H1 (cell line): ENCODE measurements around the gene SMC3. TPM values are rescaled to one million over a fixed set of nuclear protein-coding genes. Genes with fewer than 3 reads are reported as not detected.

ENCODE experiments used
- CTCF ChIA-PET: fragments of 300-600 bp; sonication (Branson Sonifier 250); formaldehyde crosslinking; loops from one replicate; lab custom pipeline; 2021; ENCODE audit not compliant: partially characterized antibody; lab: Charles Lee
- POLR2A ChIA-PET: fragments of 300-600 bp; sonication (Branson Sonifier 250); formaldehyde crosslinking; loops from one replicate; lab custom pipeline; 2021; ENCODE audit warnings: inconsistent platforms; ENCODE audit not compliant: partially characterized antibody; lab: Charles Lee
- DNase-seq, 2 experiments: peaks; one replicate each; pipeline versions ENCODE4 v3.0.0 to v3.0.0-alpha.2; 2010 to 2022; ENCODE audit warnings: low spot score in 2 of 2, low read depth in 1 of 2, mixed read lengths in 1 of 2
- FAIRE-seq: peaks from 2 replicates; lab custom pipeline; 2011; peaks lifted over from hg19 to GRCh38; lab: Jason Lieb, UNC
- H2AFZ ChIP-seq: 2 replicates; pipeline ENCODE4 v1.8.1; 2012; ENCODE audit warnings: low read length, inconsistent platforms
- H2AK5ac ChIP-seq: 2 replicates; pipeline ENCODE4 v1.6.1; 2013; ENCODE audit warnings: low read depth, low read length
- H2BK120ac ChIP-seq: replicated peaks from 2 replicates; pipeline ENCODE3; 2013; ENCODE audit warnings: low read depth, low read length, inconsistent platforms
- H2BK12ac ChIP-seq: 2 replicates; pipeline ENCODE4 v1.6.1; 2013; ENCODE audit warnings: low read depth, low read length
- H2BK15ac ChIP-seq: 2 replicates; pipeline ENCODE4 v1.6.1; 2013; ENCODE audit warnings: low read length
- H2BK20ac ChIP-seq: 2 replicates; pipeline ENCODE4 v1.6.1; 2013; ENCODE audit warnings: low read length
- H2BK5ac ChIP-seq: 2 replicates; pipeline ENCODE4 v1.6.1; 2013; ENCODE audit warnings: low read depth, low read length
- H3K14ac ChIP-seq: 2 replicates; pipeline ENCODE4 v1.6.1; 2013; ENCODE audit warnings: inconsistent platforms; ENCODE audit not compliant: insufficient read length
- H3K18ac ChIP-seq: 2 replicates; pipeline ENCODE4 v1.6.1; 2013; ENCODE audit warnings: low read length; ENCODE audit errors: extremely low read depth
- H3K23ac ChIP-seq: 2 replicates; pipeline ENCODE4 v1.6.1; 2013; ENCODE audit warnings: inconsistent platforms; ENCODE audit not compliant: insufficient read length
- H3K23me2 ChIP-seq: 2 replicates; pipeline ENCODE4 v1.6.1; 2013; ENCODE audit warnings: low read depth, low read length
- H3K27ac ChIP-seq: 2 replicates; pipeline ENCODE4 v1.6.1; 2011; ENCODE audit warnings: low read depth, low read length, inconsistent platforms
- H3K27me3 ChIP-seq, 4 experiments: replicated peaks in 1 of 4; 1 replicate in 1 of 4; 2 replicates in 3 of 4; pipeline versions ENCODE4 v1.6.1 to v1.8.1; 2011 to 2013; ENCODE audit warnings: low read length in 3 of 4, mild to moderate bottlenecking in 3 of 4, inconsistent platforms in 2 of 4, mixed read lengths in 2 of 4, moderate library complexity in 1 of 4; ENCODE audit not compliant: control insufficient read depth in 3 of 4, insufficient read depth in 3 of 4; ENCODE audit errors: extremely low read depth in 1 of 4
- H3K36me3 ChIP-seq, 4 experiments: 2 replicates each; pipeline versions ENCODE4 v1.6.1 to v1.8.1; 2011 to 2013; ENCODE audit warnings: mild to moderate bottlenecking in 4 of 4, low read length in 3 of 4, moderate library complexity in 2 of 4, control low read depth in 1 of 4, inconsistent platforms in 1 of 4; ENCODE audit not compliant: insufficient read depth in 4 of 4, control insufficient read depth in 2 of 4
- H3K4ac ChIP-seq: replicated peaks from 2 replicates; pipeline ENCODE3; 2013; ENCODE audit warnings: low read length, low read depth, mixed read lengths, inconsistent platforms; ENCODE audit not compliant: insufficient read length
- H3K4me1 ChIP-seq, 4 experiments: replicated peaks in 1 of 4; 1 replicate in 1 of 4; 2 replicates in 3 of 4; pipeline versions ENCODE4 v1.6.1 to v1.8.1; 2011 to 2013; ENCODE audit warnings: low read length in 3 of 4, inconsistent platforms in 2 of 4, mixed read lengths in 1 of 4; ENCODE audit not compliant: insufficient read depth in 4 of 4, control insufficient read depth in 3 of 4
- H3K4me2 ChIP-seq, 2 experiments: 2 replicates each; pipeline versions ENCODE4 v1.6.1 to v1.8.1; 2011 to 2013; ENCODE audit warnings: low read depth in 2 of 2, low read length in 2 of 2, control low read depth in 1 of 2, inconsistent platforms in 1 of 2, mild to moderate bottlenecking in 1 of 2; ENCODE audit not compliant: insufficient read depth in 1 of 2
- H3K4me3 ChIP-seq, 4 experiments: fragments of 200-600, 300-600 bp in 1 of 4; sonication (generic), shearing (Covaris generic), sonication (Bioruptor Twin) in 1 of 4; 2 replicates each; pipeline versions ENCODE4 v1.5.1 to v1.8.1; 2011 to 2016; ENCODE audit warnings: low read length in 4 of 4, low read depth in 3 of 4, control low read depth in 2 of 4, inconsistent platforms in 2 of 4, mild to moderate bottlenecking in 2 of 4, mixed read lengths in 1 of 4, moderate library complexity in 1 of 4; ENCODE audit not compliant: insufficient read depth in 2 of 4; ENCODE audit errors: extremely low read depth in 1 of 4
- H3K56ac ChIP-seq: replicated peaks from 2 replicates; pipeline ENCODE3; 2013; ENCODE audit warnings: low read depth, mild to moderate bottlenecking, mixed read lengths, low read length, inconsistent platforms; ENCODE audit not compliant: insufficient read length
- H3K79me1 ChIP-seq: 2 replicates; pipeline ENCODE4 v1.6.1; 2013; ENCODE audit warnings: low read depth, low read length, control low read depth
- H3K79me2 ChIP-seq, 2 experiments: 2 replicates each; pipeline versions ENCODE4 v1.6.1 to v1.8.1; 2012 to 2013; ENCODE audit warnings: low read length in 2 of 2, mild to moderate bottlenecking in 2 of 2, inconsistent platforms in 1 of 2; ENCODE audit not compliant: insufficient read depth in 2 of 2, control insufficient read depth in 1 of 2
- H3K9ac ChIP-seq, 4 experiments: replicated peaks in 1 of 4; 1 replicate in 1 of 4; 2 replicates in 3 of 4; pipeline versions ENCODE4 v1.6.1 to v1.8.1; 2011 to 2013; ENCODE audit warnings: low read depth in 3 of 4, low read length in 3 of 4, control low read depth in 2 of 4, mild to moderate bottlenecking in 2 of 4, moderate library complexity in 2 of 4, inconsistent platforms in 1 of 4; ENCODE audit errors: extremely low read depth in 1 of 4
- H3K9me3 ChIP-seq, 2 experiments: 2 replicates each; pipeline versions ENCODE4 v1.6.1 to v1.8.1; 2012 to 2013; ENCODE audit warnings: mild to moderate bottlenecking in 2 of 2, moderate library complexity in 2 of 2, control low read depth in 1 of 2, inconsistent platforms in 1 of 2, low read depth in 1 of 2, low read length in 1 of 2, mixed read lengths in 1 of 2; ENCODE audit not compliant: insufficient read depth in 2 of 2
- H4K20me1 ChIP-seq, 2 experiments: replicated peaks in 1 of 2; 2 replicates each; pipeline versions ENCODE3 to v1.8.1; 2011 to 2013; ENCODE audit warnings: inconsistent platforms in 2 of 2, low read length in 2 of 2, mild to moderate bottlenecking in 1 of 2; ENCODE audit not compliant: insufficient read depth in 2 of 2, control insufficient read depth in 1 of 2
- H4K5ac ChIP-seq: 2 replicates; pipeline ENCODE4 v1.6.1; 2013; ENCODE audit warnings: low read length, low read depth, mixed read lengths, inconsistent platforms; ENCODE audit not compliant: insufficient read length
- H4K8ac ChIP-seq: 2 replicates; pipeline ENCODE4 v1.8.0; 2013; ENCODE audit warnings: mild to moderate bottlenecking, moderate library complexity, low read length, inconsistent platforms; ENCODE audit not compliant: insufficient read depth; ENCODE audit errors: extremely low read depth
- H4K91ac ChIP-seq: replicated peaks from 2 replicates; pipeline ENCODE3; 2013; ENCODE audit warnings: low read length, mixed read lengths, inconsistent platforms; ENCODE audit not compliant: insufficient read length
- CHD2 ChIP-seq: IDR thresholded peaks from 2 replicates; pipeline ENCODE4 v1.6.1; 2012; ENCODE audit warnings: low read length, improper control_type of control experiment
- RAD21 ChIP-seq, 2 experiments: IDR thresholded peaks in 1 of 2; conservative IDR thresholded peaks in 1 of 2; 2 replicates each; pipeline ENCODE4 v1.6.1; 2011; ENCODE audit warnings: low read depth in 2 of 2, low read length in 2 of 2, improper control_type of control experiment in 1 of 2, inconsistent platforms in 1 of 2, mild to moderate bottlenecking in 1 of 2, moderate library complexity in 1 of 2
- WGBS, 2 experiments: shearing (Covaris generic) in 1 of 2; methylation state at CpG; one replicate each; pipeline versions ENCODE4 v1.1.6 to v1.1.7; 2013 to 2015; ENCODE audit warnings: low lambda C conversion rate in 2 of 2, mixed read lengths in 2 of 2, inconsistent platforms in 1 of 2, low coverage in 1 of 2, missing lambda C conversion rate in 1 of 2; ENCODE audit not compliant: insufficient replicate concordance in 2 of 2, insufficient coverage in 1 of 2, insufficient read length in 1 of 2; ENCODE audit errors: extremely low coverage in 1 of 2, missing lambda C conversion rate in 1 of 2; 5-methylcytosine and 5-hydroxymethylcytosine counted together
- polyA plus RNA-seq, 7 experiments: library from polyadenylated mRNA; depleted of rRNA in 3 of 7; stranded (reverse) in 5 of 7; unstranded in 2 of 7; fragments of >200 nt in 5 of 7; fragments of 200-250 nt in 2 of 7; gene quantifications; 1 replicate in 5 of 7; 2 replicates in 1 of 7; 4 replicates in 1 of 7; pipeline versions ENCODE4 v1.2.1 to v1.2.3, GENCODE V29; 2011 to 2013; ENCODE audit warnings: missing spikeins in 2 of 7, mixed read lengths in 2 of 7
- total RNA-seq: library from RNA; stranded (reverse); fragmentation: NEBNext Ultra II Directional; extraction: Animal tissue kit (Norgen Biotek cat#: 25700); gene quantifications from 2 replicates; pipeline ENCODE4 v1.2.1, GENCODE V29; 2021

SMC3 gene
- total and polyA plus RNA-seq, 2 of the 8 experiments (the other 6 are each of a cell fraction or from before 2014, with no cell fraction given): 12.7 to 93.4 TPM

DNA sequence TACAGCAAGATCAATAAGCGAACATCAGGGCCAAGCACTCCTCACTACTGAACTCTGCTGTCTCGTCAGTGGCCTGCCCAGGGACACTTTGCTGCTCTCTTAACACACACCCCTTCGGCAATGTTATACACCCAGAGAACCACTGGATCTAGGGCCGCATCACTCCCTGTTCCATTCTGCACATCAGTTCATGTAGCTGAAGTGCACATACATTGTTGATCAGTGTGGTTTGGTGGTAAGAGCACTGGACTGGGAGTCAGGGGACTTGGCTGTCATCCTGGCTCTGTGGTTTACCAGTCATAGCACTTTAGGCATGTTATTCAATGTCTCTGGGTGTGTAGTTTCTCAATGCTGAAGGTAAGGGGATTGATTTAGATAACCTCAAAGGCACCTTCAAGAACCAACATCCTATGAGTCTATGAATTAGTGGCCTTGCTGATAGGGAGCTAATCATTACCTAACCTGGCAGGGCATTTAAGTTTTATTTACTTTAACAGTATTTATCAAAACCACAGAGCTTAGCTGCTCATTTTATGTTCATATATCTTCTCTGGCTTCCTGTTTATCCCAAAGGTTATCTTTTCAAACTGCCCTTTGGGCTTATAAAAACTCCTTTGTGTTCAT is 45.0 kb upstream of the SMC3 start:
- H3K9ac ChIP-seq: no peak overlapping the region
- no peak overlapping the region for H2BK15ac ChIP-seq
- H3K36me3 ChIP-seq: no peaks in the 10 kb centered on the region
- H3K18ac ChIP-seq: no peak overlapping the region
- H2BK20ac ChIP-seq: no peak overlapping the region
- no peak overlapping the region for H3K56ac ChIP-seq
- H3K4me2 ChIP-seq: no peak overlapping the region
- H3K27ac ChIP-seq: no peak overlapping the region
- no peak overlapping the region for H4K8ac ChIP-seq
- ChIA-PET CTCF (interaction anchor here (0.8 to 2.2 kb wide), 3 partner anchors 24 to 157 kb away, joined by 3 to 8 read pairs (median 4); no protein-coding TSS in a partner anchor), POLR2A (interaction anchor here (1.0 kb wide), 1 partner anchor 13 kb away, joined by 4 read pairs; no protein-coding TSS in a partner anchor)
- no peak overlapping the region for H2BK12ac ChIP-seq
- no peaks in the 10 kb centered on the region for H3K79me2 ChIP-seq
- no peak overlapping the region for H3K4ac ChIP-seq
- H2AK5ac ChIP-seq: no peak overlapping the region
- H3K4me1 ChIP-seq: no peaks in the 10 kb centered on the region
- H3K23ac ChIP-seq: no peak overlapping the region
- H3K4me3 ChIP-seq: no peak overlapping the region
- no peak for DNase-seq
- no peaks in the 10 kb centered on the region for H3K23me2 ChIP-seq
- no peak for FAIRE-seq
- no peaks in the 10 kb centered on the region for H3K79me1 ChIP-seq
- WGBS, 2 experiments: 94% methylated on average over 4 of the region's 4 CpGs; no CpG with 5 or more reads in 1 of the 2 experiments
- no peak overlapping the region for H2AFZ ChIP-seq
- no peaks in the 10 kb centered on the region for H4K20me1 ChIP-seq
- no peak overlapping the region for H3K14ac ChIP-seq
- H4K5ac ChIP-seq: no peak overlapping the region
- no peaks in the 10 kb centered on the region for H3K27me3 ChIP-seq
- H2BK120ac ChIP-seq: no peak overlapping the region
- no peaks in the 10 kb centered on the region for H3K9me3 ChIP-seq
- H2BK5ac ChIP-seq: no peak overlapping the region
- TF ChIP-seq CHD2 (no peak), RAD21 (IDR thresholded peaks at IDR 0.05 in 1 of 2, conservative IDR thresholded peaks at IDR 0.05 in 1 of 2; ENCODE audit: low read depth in 2 of 2, low read length in 2 of 2) (no peak)
- H4K91ac ChIP-seq: no peak overlapping the region
